PC-9 (cell line): ENCODE results near the gene SLC12A4.

ENCODE experiments used
- EZH2 ChIP-seq: fragments of 200-600 bp; sonication (generic); IDR thresholded peaks from 2 replicates; pipeline ENCODE4 v1.8.0; 2017; ENCODE audit warnings: antibody characterized with exemption, low read depth
- TF ChIP-seq, protein P1 (sequence below): fragments of 200-600 bp; sonication (generic); conservative IDR thresholded peaks from 2 replicates; pipeline ENCODE4 v1.6.1; 2017; ENCODE audit warnings: mixed run types, antibody characterized with exemption, mild to moderate bottlenecking, moderate library complexity

- TF ChIP-seq, protein P1, sequence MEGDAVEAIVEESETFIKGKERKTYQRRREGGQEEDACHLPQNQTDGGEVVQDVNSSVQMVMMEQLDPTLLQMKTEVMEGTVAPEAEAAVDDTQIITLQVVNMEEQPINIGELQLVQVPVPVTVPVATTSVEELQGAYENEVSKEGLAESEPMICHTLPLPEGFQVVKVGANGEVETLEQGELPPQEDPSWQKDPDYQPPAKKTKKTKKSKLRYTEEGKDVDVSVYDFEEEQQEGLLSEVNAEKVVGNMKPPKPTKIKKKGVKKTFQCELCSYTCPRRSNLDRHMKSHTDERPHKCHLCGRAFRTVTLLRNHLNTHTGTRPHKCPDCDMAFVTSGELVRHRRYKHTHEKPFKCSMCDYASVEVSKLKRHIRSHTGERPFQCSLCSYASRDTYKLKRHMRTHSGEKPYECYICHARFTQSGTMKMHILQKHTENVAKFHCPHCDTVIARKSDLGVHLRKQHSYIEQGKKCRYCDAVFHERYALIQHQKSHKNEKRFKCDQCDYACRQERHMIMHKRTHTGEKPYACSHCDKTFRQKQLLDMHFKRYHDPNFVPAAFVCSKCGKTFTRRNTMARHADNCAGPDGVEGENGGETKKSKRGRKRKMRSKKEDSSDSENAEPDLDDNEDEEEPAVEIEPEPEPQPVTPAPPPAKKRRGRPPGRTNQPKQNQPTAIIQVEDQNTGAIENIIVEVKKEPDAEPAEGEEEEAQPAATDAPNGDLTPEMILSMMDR, result no peak
- no peak for TF ChIP-seq EZH2
Measured at GRCh38 chr16:67949645-67950044, 18.8 kb downstream of the SLC12A4 start.
